HCT116 (cell line): ENCODE measurements around the gene PEBP1. TPM values are rescaled to one million over a fixed set of nuclear protein-coding genes. Genes with fewer than 3 reads are reported as not detected.

Experiments
- ATAC-seq: fragments of 200-7000 bp; cut with Tn5 transposase; 2 replicates; pipeline ENCODE4 v1.9.1; 2020; ENCODE audit warnings: mild to moderate bottlenecking, moderate library complexity
- BruUV-seq: library from RNA; stranded (reverse); fragments of 400-500 nt; replicated peaks from 2 replicates; lab custom pipeline; 2021; lab: Mats Ljungman, UMichigan
- CTCF ChIA-PET: fragments of 300-600 bp; sonication (Branson Sonifier 250); formaldehyde crosslinking; loops from one replicate; lab custom pipeline; 2021; ENCODE audit warnings: antibody characterized with exemption; lab: Charles Lee
- POLR2A ChIA-PET: fragments of 300-600, 350-600 bp; sonication (Branson Sonifier 250); formaldehyde crosslinking; loops from one replicate; lab custom pipeline; 2021; ENCODE audit warnings: antibody characterized with exemption; lab: Charles Lee
- RAD21 ChIA-PET, 2 experiments: fragments of 300-600 bp; sonication (Branson Sonifier 250); formaldehyde crosslinking; loops; one replicate each; lab custom pipeline; 2023; ENCODE audit warnings: low total read pairs in 2 of 2; ENCODE audit not compliant: uncharacterized antibody in 2 of 2, unreplicated experiment in 2 of 2, low non-redundant PET in 1 of 2; lab: Charles Lee
- DNase-seq: peaks from one replicate; pipeline ENCODE4 v3.0.0-alpha.2; 2010; ENCODE audit warnings: low read depth, low spot score
- H2AFZ ChIP-seq: fragments of 200-600 bp; shearing (Covaris generic), sonication (generic); 2 replicates; pipeline ENCODE4 v1.6.1; 2017; ENCODE audit warnings: low read depth, mixed run types, mixed read lengths, antibody characterized with exemption, low read length; ENCODE audit not compliant: poor library complexity, severe bottlenecking
- H3K27ac ChIP-seq: 2 replicates; pipeline ENCODE4 v1.5.1; 2012; ENCODE audit warnings: low read depth, low read length
- H3K27me3 ChIP-seq: fragments of 200-600 bp; sonication (generic); 2 replicates; pipeline ENCODE4 v1.6.1; 2016; ENCODE audit warnings: mixed run types, low read length, mixed read lengths; ENCODE audit not compliant: insufficient read depth
- H3K36me3 ChIP-seq, 2 experiments: fragments of 200-500 bp in 1 of 2; fragments of 200-600 bp in 1 of 2; sonication (Bioruptor generic) in 1 of 2; sonication (generic) in 1 of 2; 2 replicates each; pipeline versions ENCODE4 v1.5.1 to v1.6.1; 2014 to 2016; ENCODE audit warnings: low read length in 2 of 2, inconsistent platforms in 1 of 2, mixed read lengths in 1 of 2, mixed run types in 1 of 2; ENCODE audit not compliant: insufficient read depth in 2 of 2, control insufficient read depth in 1 of 2
- H3K4me1 ChIP-seq, 2 experiments: fragments of 200-600 bp in 1 of 2; sonication (generic) in 1 of 2; 2 replicates each; pipeline versions ENCODE4 v1.5.1 to v1.6.1; 2012 to 2017; ENCODE audit warnings: low read length in 2 of 2, inconsistent platforms in 1 of 2, mild to moderate bottlenecking in 1 of 2, mixed read lengths in 1 of 2, mixed run types in 1 of 2, moderate library complexity in 1 of 2; ENCODE audit not compliant: insufficient read depth in 2 of 2, control insufficient read depth in 1 of 2
- H3K4me2 ChIP-seq: fragments of 200-600 bp; sonication (generic); 2 replicates; pipeline ENCODE4 v1.6.1; 2017; ENCODE audit warnings: mixed run types, low read length, mixed read lengths
- H3K4me3 ChIP-seq, 2 experiments: fragments of 200-600 bp in 1 of 2; sonication (generic) in 1 of 2; replicated peaks in 1 of 2; 2 replicates each; pipeline ENCODE4 v1.5.1; 2011 to 2016; ENCODE audit warnings: low read length in 2 of 2, control low read depth in 1 of 2, low read depth in 1 of 2, mild to moderate bottlenecking in 1 of 2, mixed read lengths in 1 of 2, mixed run types in 1 of 2
- H3K79me2 ChIP-seq: fragments of 200-600 bp; sonication (generic); 2 replicates; pipeline ENCODE4 v1.6.1; 2017; ENCODE audit warnings: mild to moderate bottlenecking, mixed run types, low read length, moderate library complexity, mixed read lengths; ENCODE audit not compliant: insufficient read depth
- H3K9ac ChIP-seq: fragments of 200-600 bp; sonication (generic); 2 replicates; pipeline ENCODE4 v1.6.1; 2016; ENCODE audit warnings: low read length, mixed read lengths
- H3K9me2 ChIP-seq: fragments of 200-600 bp; sonication (generic), shearing (Covaris generic); 2 replicates; pipeline ENCODE4 v1.6.1; 2017; ENCODE audit warnings: mixed run types, mild to moderate bottlenecking, moderate library complexity; ENCODE audit not compliant: insufficient read depth
- H3K9me3 ChIP-seq, 2 experiments: fragments of 200-500 bp in 1 of 2; fragments of 200-600 bp in 1 of 2; sonication (Bioruptor generic) in 1 of 2; sonication (generic) in 1 of 2; 2 replicates each; pipeline ENCODE4 v1.6.1; 2014 to 2017; ENCODE audit warnings: low read length in 2 of 2, mixed read lengths in 2 of 2, inconsistent platforms in 1 of 2, low read depth in 1 of 2, mild to moderate bottlenecking in 1 of 2, mixed run types in 1 of 2, moderate library complexity in 1 of 2; ENCODE audit not compliant: control insufficient read depth in 1 of 2, insufficient read depth in 1 of 2
- H4K20me1 ChIP-seq: fragments of 200-600 bp; sonication (generic), shearing (Covaris generic); 2 replicates; pipeline ENCODE4 v1.6.1; 2017; ENCODE audit warnings: mixed run types, mild to moderate bottlenecking, moderate library complexity; ENCODE audit not compliant: insufficient read depth
- CBX3 ChIP-seq: IDR thresholded peaks from 2 replicates; pipeline ENCODE4 v1.6.1; 2012; ENCODE audit warnings: low read depth
- CEBPB ChIP-seq: IDR thresholded peaks from 2 replicates; pipeline ENCODE4 v1.6.1; 2012; ENCODE audit warnings: low read depth
- CTCF ChIP-seq, 3 experiments: fragments of 200-600 bp in 1 of 3; sonication (generic) in 1 of 3; IDR thresholded peaks in 2 of 3; conservative IDR thresholded peaks in 1 of 3; 2 replicates each; pipeline ENCODE4 v1.5.1; 2012 to 2017; ENCODE audit warnings: low read depth in 2 of 3, low read length in 2 of 3, antibody characterized with exemption in 1 of 3, borderline replicate concordance in 1 of 3, control low read depth in 1 of 3, mild to moderate bottlenecking in 1 of 3, mixed read lengths in 1 of 3, mixed run types in 1 of 3, moderate library complexity in 1 of 3; ENCODE audit not compliant: insufficient read depth in 1 of 3
- EGR1 ChIP-seq: IDR thresholded peaks from 2 replicates; pipeline ENCODE4 v1.6.1; 2012; ENCODE audit warnings: low read depth
- EZH2 ChIP-seq: fragments of 200-600 bp; sonication (generic); IDR thresholded peaks from 2 replicates; pipeline ENCODE4 v1.6.1; 2017; ENCODE audit warnings: antibody characterized with exemption, mixed run types
- FOSL1 ChIP-seq: IDR thresholded peaks from 2 replicates; pipeline ENCODE4 v1.6.1; 2012; ENCODE audit warnings: low read depth
- JUND ChIP-seq: IDR thresholded peaks from 2 replicates; pipeline ENCODE4 v1.6.1; 2012
- MAX ChIP-seq: IDR thresholded peaks from 2 replicates; pipeline ENCODE4 v1.6.1; 2012
- POLR2AphosphoS5 ChIP-seq: IDR thresholded peaks from 2 replicates; pipeline ENCODE4 v1.6.1; 2011; ENCODE audit warnings: mild to moderate bottlenecking, low read depth, low read length, moderate library complexity
- RAD21 ChIP-seq: IDR thresholded peaks from 2 replicates; pipeline ENCODE4 v1.6.1; 2012; ENCODE audit warnings: low read depth, mild to moderate bottlenecking
- REST ChIP-seq: IDR thresholded peaks from 2 replicates; pipeline ENCODE4 v1.6.1; 2012; ENCODE audit warnings: low read depth
- SP1 ChIP-seq: IDR thresholded peaks from 2 replicates; pipeline ENCODE4 v1.6.1; 2012; ENCODE audit warnings: low read depth
- SRF ChIP-seq: IDR thresholded peaks from 2 replicates; pipeline ENCODE4 v1.6.1; 2012; ENCODE audit warnings: low read depth
- TCF7L2 ChIP-seq: IDR thresholded peaks from 2 replicates; pipeline ENCODE4 v1.7.0; 2011; ENCODE audit warnings: borderline replicate concordance, inconsistent platforms; ENCODE audit not compliant: insufficient read depth, insufficient read length; ENCODE audit errors: extremely low read depth
- YY1 ChIP-seq: IDR thresholded peaks from 2 replicates; pipeline ENCODE4 v1.6.1; 2011; ENCODE audit warnings: low read length, low read depth, moderate library complexity, mild to moderate bottlenecking; ENCODE audit not compliant: insufficient replicate concordance; ENCODE audit errors: extremely low read depth
- ZBTB33 ChIP-seq: IDR thresholded peaks from 2 replicates; pipeline ENCODE4 v1.6.1; 2011; ENCODE audit warnings: mild to moderate bottlenecking, low read length, moderate library complexity; ENCODE audit not compliant: insufficient replicate concordance; ENCODE audit errors: extremely low read depth
- ZFX ChIP-seq: fragments of 450-650 bp; IDR thresholded peaks from 2 replicates; pipeline ENCODE4 v1.6.1; 2017
- ZNF274 ChIP-seq: fragments of 200-500 bp; sonication (Bioruptor generic); IDR thresholded peaks from 2 replicates; pipeline ENCODE4 v1.6.1; 2014; ENCODE audit warnings: mild to moderate bottlenecking, low read depth, low read length, inconsistent platforms
- intact Hi-C: fragments of 100-400 bp; cut with micrococcal nuclease; formaldehyde crosslinking; loops from 2 replicates; pipeline ENCODE4 v1.10.0; 2022
- total RNA-seq: library from RNA; stranded (reverse); gene quantifications from one replicate; pipeline ENCODE4 v1.2.1, GENCODE V29; 2021; ENCODE audit not compliant: unreplicated experiment
- TF ChIP-seq, protein P1 (sequence below): IDR thresholded peaks from 2 replicates; pipeline ENCODE4 v1.6.1; 2012

Gene PEBP1
- total RNA-seq, 1 experiment from 2014 or later: 220 TPM

- ChIA-PET CTCF (no interaction called here), RAD21 (no interaction called here), POLR2A (no interaction called here)
- intact Hi-C loops: no loop called here
- H3K79me2 ChIP-seq: peaks cover 16% of the 10 kb centered on the region; the same call in 1 of the 2 replicates
- H4K20me1 ChIP-seq: no peaks in the 10 kb centered on the region
- peaks cover 19 to 32% of the 10 kb centered on the region in 2 experiments for H3K36me3 ChIP-seq
- no peaks in the 10 kb centered on the region for H3K9me3 ChIP-seq
- no TSS peak for BruUV-seq
- no peaks in the 10 kb centered on the region for H3K4me1 ChIP-seq
- TF ChIP-seq FOSL1: no peak
- TF ChIP-seq SP1: no peak
- TF ChIP-seq EGR1: no peak
- TF ChIP-seq REST: no peak
- TF ChIP-seq JUND: no peak
- TF ChIP-seq RAD21: no peak
- TF ChIP-seq, protein P1, sequence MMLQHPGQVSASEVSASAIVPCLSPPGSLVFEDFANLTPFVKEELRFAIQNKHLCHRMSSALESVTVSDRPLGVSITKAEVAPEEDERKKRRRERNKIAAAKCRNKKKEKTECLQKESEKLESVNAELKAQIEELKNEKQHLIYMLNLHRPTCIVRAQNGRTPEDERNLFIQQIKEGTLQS: no peak
- no peak for TF ChIP-seq CEBPB
- no peak for TF ChIP-seq POLR2AphosphoS5
- no peak for TF ChIP-seq ZFX
- TF ChIP-seq CBX3: no peak
- no peak for TF ChIP-seq ZBTB33
- no peak for TF ChIP-seq SRF
- no peak for TF ChIP-seq EZH2
- no peak for TF ChIP-seq TCF7L2
- no peak for TF ChIP-seq CTCF (IDR thresholded peaks at IDR 0.05 in 2 of 3, conservative IDR thresholded peaks at IDR 0.05 in 1 of 3; ENCODE audit: borderline replicate concordance in 1 of 3, insufficient read depth in 1 of 3, low read depth in 2 of 3, low read length in 2 of 3)
- no peak for TF ChIP-seq ZNF274
- no peak for TF ChIP-seq YY1
- TF ChIP-seq MAX: no peak
- TF ChIP-seq, all 23 proteins: peak for 0
- no peak for DNase-seq
- Histone ChIP-seq H3K9me2 (no peaks in the 10 kb centered on the region), H2AFZ (no peak overlapping the region), H3K4me2 (no peak overlapping the region), H3K4me3 (no peak overlapping the region), H3K27me3 (no peaks in the 10 kb centered on the region), H3K9ac (no peak overlapping the region), H3K27ac (no peak overlapping the region)
- ATAC-seq: no peak
These were observed 9.9 kb downstream of the PEBP1 start for GRCh38 chr12:118145798-118146156.
